ENCODE measurements around the gene DCUN1D1.
"Not testable (repeated sequence)": the region's sequence is repeated elsewhere in the genome, so short reads cannot be mapped to it uniquely, and the experiment has no call there.

Gene DCUN1D1

GRCh38 chr3:182980204-182981037, at the start of gene DCUN1D1:
TSS of gene DCUN1D1 (minus strand) at chr3:182980538. CDS start at chr3:182980489, 49 bp downstream.
- peak; percentile 85 for DNase-seq (ENCODE audit: low read depth)

- no peak for DNase-seq (ENCODE audit: low read depth)
Measured at GRCh38 chr3:183028416-183028815, 48.1 kb upstream of the DCUN1D1 start.

- DNase-seq (ENCODE audit: low read depth), result no peak
Measured at GRCh38 chr3:183027276-183027675, 46.9 kb upstream of the DCUN1D1 start.

GRCh38 chr3:183022936-183023516, 42.7 kb upstream of the DCUN1D1 start:
- no peak for DNase-seq (ENCODE audit: low read depth)

- DNase-seq (ENCODE audit: low read depth), result no peak
Measured at GRCh38 chr3:183018421-183019192, 38.3 kb upstream of the DCUN1D1 start.

- DNase-seq (ENCODE audit: low read depth), result no peak
Measured at GRCh38 chr3:183015185-183015584, 34.8 kb upstream of the DCUN1D1 start.

GRCh38 chr3:183013856-183014255, 33.5 kb upstream of the DCUN1D1 start:
- DNase-seq (ENCODE audit: low read depth), result no peak

GRCh38 chr3:183013074-183013473, 32.7 kb upstream of the DCUN1D1 start:
- no peak for DNase-seq (ENCODE audit: low read depth)

- DNase-seq (ENCODE audit: low read depth), result no peak
Measured at GRCh38 chr3:183008800-183009199, 28.5 kb upstream of the DCUN1D1 start.

- DNase-seq (ENCODE audit: low read depth), result no peak
Measured at GRCh38 chr3:183008303-183008702, 28.0 kb upstream of the DCUN1D1 start.

- DNase-seq (ENCODE audit: low read depth), result no peak
Measured at GRCh38 chr3:183006396-183007002, 26.2 kb upstream of the DCUN1D1 start.

- DNase-seq (ENCODE audit: low read depth), result no peak
Measured at GRCh38 chr3:182999767-183000166, 19.4 kb upstream of the DCUN1D1 start.

GRCh38 chr3:182993486-182994201, 13.3 kb upstream of the DCUN1D1 start:
- not testable (repeated sequence) for DNase-seq (ENCODE audit: low read depth)

GRCh38 chr3:182989566-182989965, 9.2 kb upstream of the DCUN1D1 start:
- DNase-seq (ENCODE audit: low read depth), result no peak

- DNase-seq (ENCODE audit: low read depth), result no peak
Measured at GRCh38 chr3:182986021-182986420, 5.7 kb upstream of the DCUN1D1 start.

- no peak for DNase-seq (ENCODE audit: low read depth)
Measured at GRCh38 chr3:182983876-182984275, 3.5 kb upstream of the DCUN1D1 start.

GRCh38 chr3:182981038-182981380, 671 bp upstream of the DCUN1D1 start:
- DNase-seq (ENCODE audit: low read depth), result no peak

- DNase-seq (ENCODE audit: low read depth), result peak; percentile 6
Measured at GRCh38 chr3:182979674-182980191, 605 bp downstream of the DCUN1D1 start.

- no peak for DNase-seq (ENCODE audit: low read depth)
Measured at GRCh38 chr3:182979103-182979673, 1.1 kb downstream of the DCUN1D1 start.

GRCh38 chr3:182978387-182978786, 2.0 kb downstream of the DCUN1D1 start:
- no peak for DNase-seq (ENCODE audit: low read depth)

- no peak for DNase-seq (ENCODE audit: low read depth)
Measured at GRCh38 chr3:182973047-182973446, 7.3 kb downstream of the DCUN1D1 start.
